Measurements from ENCODE around the gene GANC. TPM values are rescaled to one million over a fixed set of nuclear protein-coding genes. Genes with fewer than 3 reads are reported as not detected.

Gene GANC
- total and polyA plus RNA-seq, 9 of the 15 experiments (the other 6 are each of a cell fraction or from before 2014, with no cell fraction given) = 10.9 to 19.0 (median 14.5) TPM

DNA sequence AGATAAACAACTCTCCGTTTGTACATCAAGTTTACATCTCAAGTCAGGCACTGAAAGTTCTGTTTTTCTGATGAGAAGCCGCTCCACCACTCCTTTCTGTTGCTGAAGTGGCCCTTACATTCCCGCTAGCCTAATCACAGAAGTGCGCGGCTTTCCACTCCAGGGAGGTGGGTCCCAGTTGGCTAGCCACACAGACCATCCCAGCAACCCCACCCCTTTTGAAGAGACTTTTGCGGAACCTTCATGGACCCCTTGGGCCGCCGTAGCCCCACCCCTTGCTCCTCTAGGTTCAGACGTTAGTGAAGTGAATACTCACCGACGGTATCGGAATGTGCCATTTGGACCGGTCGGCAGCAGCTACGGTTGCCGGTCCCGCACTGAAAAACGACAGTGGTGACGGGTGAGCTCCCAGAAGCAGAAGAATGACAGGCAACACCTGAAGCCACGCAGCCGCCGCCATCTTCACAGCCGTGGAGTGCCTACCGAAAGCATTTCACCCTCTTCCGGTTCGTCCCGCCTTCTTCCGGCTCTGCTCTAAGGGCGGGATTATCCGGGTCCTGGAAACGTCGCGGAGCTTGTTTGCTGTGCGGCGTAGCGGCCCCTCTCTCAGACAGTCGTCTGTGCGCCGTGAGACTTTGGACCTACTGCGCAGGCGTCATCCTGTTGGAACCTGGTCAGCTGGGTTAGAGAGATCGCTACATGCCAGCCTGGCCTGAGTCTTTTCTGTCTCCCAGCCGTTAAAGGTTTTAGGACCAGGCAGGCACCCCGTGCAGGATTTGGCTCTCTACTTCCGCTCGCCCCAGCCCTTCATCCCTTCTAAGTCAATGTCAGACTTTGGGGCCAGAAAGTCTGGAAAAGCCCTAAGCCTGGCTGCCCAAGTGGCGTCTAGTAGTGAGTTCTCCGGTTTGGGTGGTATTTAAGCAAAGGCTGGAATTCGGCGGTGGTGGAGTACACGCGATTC, at the start of gene GANC, which contains the start of gene TMEM87A (continued):
- TF ChIP-seq, protein P1, sequence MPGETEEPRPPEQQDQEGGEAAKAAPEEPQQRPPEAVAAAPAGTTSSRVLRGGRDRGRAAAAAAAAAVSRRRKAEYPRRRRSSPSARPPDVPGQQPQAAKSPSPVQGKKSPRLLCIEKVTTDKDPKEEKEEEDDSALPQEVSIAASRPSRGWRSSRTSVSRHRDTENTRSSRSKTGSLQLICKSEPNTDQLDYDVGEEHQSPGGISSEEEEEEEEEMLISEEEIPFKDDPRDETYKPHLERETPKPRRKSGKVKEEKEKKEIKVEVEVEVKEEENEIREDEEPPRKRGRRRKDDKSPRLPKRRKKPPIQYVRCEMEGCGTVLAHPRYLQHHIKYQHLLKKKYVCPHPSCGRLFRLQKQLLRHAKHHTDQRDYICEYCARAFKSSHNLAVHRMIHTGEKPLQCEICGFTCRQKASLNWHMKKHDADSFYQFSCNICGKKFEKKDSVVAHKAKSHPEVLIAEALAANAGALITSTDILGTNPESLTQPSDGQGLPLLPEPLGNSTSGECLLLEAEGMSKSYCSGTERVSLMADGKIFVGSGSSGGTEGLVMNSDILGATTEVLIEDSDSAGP (CRISPR knock-in tag; IDR thresholded peaks at IDR 0.05) = no peak
- TF ChIP-seq ZNF445 (CRISPR knock-in tag; IDR thresholded peaks at IDR 0.05; ENCODE audit: low read depth) (no peak), SMARCC2 (IDR thresholded peaks at IDR 0.05; ENCODE audit: low read depth) (no peak), ZSCAN32 (CRISPR knock-in tag; IDR thresholded peaks at IDR 0.05) (no peak), SRSF3 (IDR thresholded peaks at IDR 0.05; ENCODE audit: insufficient read depth, low read length) (no peak), TBP (optimal IDR thresholded peaks at IDR 0.05; ENCODE audit: low read depth, low read length) (peak; percentile 92), HDAC8 (tag; IDR thresholded peaks at IDR 0.05) (no peak; the same call in 1 of the 2 replicates), KLF10 (CRISPR knock-in tag; IDR thresholded peaks at IDR 0.05) (no peak), EHMT2 (IDR thresholded peaks at IDR 0.05) (0 out of 2 replicates have a peak, but pooled peaks have one; percentile 45), ZNF197 (CRISPR knock-in tag; IDR thresholded peaks at IDR 0.05; ENCODE audit: low read depth) (no peak; the same call in 1 of the 2 replicates), DDX20 (tag; IDR thresholded peaks at IDR 0.05; ENCODE audit: low read depth) (no peak), POLR2AphosphoS5 (IDR thresholded peaks at IDR 0.05; ENCODE audit: control insufficient read depth, insufficient read depth, low read depth, low read length) (peak; percentile 89), TFAM (CRISPR knock-in tag; conservative IDR thresholded peaks at IDR 0.05) (no peak), HIVEP1 (CRISPR knock-in tag; IDR thresholded peaks at IDR 0.05) (no peak)
- TF ChIP-seq, protein P2, sequence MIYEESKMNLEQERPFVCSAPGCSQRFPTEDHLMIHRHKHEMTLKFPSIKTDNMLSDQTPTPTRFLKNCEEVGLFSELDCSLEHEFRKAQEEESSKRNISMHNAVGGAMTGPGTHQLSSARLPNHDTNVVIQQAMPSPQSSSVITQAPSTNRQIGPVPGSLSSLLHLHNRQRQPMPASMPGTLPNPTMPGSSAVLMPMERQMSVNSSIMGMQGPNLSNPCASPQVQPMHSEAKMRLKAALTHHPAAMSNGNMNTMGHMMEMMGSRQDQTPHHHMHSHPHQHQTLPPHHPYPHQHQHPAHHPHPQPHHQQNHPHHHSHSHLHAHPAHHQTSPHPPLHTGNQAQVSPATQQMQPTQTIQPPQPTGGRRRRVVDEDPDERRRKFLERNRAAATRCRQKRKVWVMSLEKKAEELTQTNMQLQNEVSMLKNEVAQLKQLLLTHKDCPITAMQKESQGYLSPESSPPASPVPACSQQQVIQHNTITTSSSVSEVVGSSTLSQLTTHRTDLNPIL (CRISPR knock-in tag; IDR thresholded peaks at IDR 0.05) = no peak
- TF ChIP-seq, protein P3, sequence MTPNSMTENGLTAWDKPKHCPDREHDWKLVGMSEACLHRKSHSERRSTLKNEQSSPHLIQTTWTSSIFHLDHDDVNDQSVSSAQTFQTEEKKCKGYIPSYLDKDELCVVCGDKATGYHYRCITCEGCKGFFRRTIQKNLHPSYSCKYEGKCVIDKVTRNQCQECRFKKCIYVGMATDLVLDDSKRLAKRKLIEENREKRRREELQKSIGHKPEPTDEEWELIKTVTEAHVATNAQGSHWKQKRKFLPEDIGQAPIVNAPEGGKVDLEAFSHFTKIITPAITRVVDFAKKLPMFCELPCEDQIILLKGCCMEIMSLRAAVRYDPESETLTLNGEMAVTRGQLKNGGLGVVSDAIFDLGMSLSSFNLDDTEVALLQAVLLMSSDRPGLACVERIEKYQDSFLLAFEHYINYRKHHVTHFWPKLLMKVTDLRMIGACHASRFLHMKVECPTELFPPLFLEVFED (CRISPR knock-in tag; conservative IDR thresholded peaks at IDR 0.05) = peak; percentile 90
- TF ChIP-seq, protein P4, sequence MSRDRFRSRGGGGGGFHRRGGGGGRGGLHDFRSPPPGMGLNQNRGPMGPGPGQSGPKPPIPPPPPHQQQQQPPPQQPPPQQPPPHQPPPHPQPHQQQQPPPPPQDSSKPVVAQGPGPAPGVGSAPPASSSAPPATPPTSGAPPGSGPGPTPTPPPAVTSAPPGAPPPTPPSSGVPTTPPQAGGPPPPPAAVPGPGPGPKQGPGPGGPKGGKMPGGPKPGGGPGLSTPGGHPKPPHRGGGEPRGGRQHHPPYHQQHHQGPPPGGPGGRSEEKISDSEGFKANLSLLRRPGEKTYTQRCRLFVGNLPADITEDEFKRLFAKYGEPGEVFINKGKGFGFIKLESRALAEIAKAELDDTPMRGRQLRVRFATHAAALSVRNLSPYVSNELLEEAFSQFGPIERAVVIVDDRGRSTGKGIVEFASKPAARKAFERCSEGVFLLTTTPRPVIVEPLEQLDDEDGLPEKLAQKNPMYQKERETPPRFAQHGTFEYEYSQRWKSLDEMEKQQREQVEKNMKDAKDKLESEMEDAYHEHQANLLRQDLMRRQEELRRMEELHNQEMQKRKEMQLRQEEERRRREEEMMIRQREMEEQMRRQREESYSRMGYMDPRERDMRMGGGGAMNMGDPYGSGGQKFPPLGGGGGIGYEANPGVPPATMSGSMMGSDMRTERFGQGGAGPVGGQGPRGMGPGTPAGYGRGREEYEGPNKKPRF (IDR thresholded peaks at IDR 0.05; ENCODE audit: low read depth, low read length) = no peak
- TF ChIP-seq, protein P5, sequence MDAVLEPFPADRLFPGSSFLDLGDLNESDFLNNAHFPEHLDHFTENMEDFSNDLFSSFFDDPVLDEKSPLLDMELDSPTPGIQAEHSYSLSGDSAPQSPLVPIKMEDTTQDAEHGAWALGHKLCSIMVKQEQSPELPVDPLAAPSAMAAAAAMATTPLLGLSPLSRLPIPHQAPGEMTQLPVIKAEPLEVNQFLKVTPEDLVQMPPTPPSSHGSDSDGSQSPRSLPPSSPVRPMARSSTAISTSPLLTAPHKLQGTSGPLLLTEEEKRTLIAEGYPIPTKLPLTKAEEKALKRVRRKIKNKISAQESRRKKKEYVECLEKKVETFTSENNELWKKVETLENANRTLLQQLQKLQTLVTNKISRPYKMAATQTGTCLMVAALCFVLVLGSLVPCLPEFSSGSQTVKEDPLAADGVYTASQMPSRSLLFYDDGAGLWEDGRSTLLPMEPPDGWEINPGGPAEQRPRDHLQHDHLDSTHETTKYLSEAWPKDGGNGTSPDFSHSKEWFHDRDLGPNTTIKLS (IDR thresholded peaks at IDR 0.05; ENCODE audit: borderline replicate concordance, low read depth) = peak; percentile 99
